Renal cortical epithelial cell (primary cell): ENCODE measurements around the gene PCDHA10. TPM values are rescaled to one million over a fixed set of nuclear protein-coding genes. Genes with fewer than 3 reads are reported as not detected.

Experiments used
- DNase-seq: peaks from one replicate; pipeline ENCODE4 v3.0.0-alpha.2; 2011; ENCODE audit warnings: low read depth
- total RNA-seq: library from RNA; depleted of rRNA; stranded (reverse); fragments of >200 nt; gene quantifications from 2 replicates; pipeline ENCODE4 v1.2.3, GENCODE V29; 2014

PCDHA10 gene
- total RNA-seq, 1 donor from 2014 or later: 12.3 TPM

DNA sequence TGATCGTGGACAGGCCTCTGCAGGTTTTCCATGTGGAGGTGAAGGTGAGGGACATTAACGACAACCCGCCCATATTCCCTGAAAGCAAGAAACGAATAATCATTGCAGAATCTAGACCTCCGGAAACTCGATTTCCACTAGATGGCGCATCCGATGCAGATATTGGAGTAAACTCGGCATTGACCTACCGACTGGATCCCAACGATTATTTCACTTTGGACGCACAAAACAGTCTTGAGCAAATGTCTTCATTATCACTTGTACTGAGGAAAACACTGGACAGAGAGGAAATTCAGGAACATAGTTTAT, 26.8 kb downstream of the PCDHA10 start:
- DNase-seq: no peak

DNA sequence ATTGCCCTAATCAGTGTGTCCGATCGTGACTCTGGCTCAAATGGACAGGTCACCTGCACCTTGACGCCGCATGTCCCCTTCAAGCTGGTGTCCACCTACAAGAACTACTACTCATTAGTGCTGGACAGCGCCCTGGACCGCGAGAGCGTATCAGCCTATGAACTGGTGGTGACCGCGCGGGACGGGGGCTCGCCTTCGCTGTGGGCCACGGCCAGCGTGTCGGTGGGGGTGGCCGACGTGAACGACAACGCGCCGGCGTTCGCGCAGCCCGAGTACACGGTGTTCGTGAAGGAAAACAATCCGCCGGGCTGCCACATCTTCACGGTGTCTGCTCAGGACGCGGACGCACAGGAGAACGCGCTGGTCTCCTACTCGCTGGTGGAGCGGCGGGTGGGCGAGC, 27.7 kb downstream of the PCDHA10 start:
- no peak for DNase-seq

DNA sequence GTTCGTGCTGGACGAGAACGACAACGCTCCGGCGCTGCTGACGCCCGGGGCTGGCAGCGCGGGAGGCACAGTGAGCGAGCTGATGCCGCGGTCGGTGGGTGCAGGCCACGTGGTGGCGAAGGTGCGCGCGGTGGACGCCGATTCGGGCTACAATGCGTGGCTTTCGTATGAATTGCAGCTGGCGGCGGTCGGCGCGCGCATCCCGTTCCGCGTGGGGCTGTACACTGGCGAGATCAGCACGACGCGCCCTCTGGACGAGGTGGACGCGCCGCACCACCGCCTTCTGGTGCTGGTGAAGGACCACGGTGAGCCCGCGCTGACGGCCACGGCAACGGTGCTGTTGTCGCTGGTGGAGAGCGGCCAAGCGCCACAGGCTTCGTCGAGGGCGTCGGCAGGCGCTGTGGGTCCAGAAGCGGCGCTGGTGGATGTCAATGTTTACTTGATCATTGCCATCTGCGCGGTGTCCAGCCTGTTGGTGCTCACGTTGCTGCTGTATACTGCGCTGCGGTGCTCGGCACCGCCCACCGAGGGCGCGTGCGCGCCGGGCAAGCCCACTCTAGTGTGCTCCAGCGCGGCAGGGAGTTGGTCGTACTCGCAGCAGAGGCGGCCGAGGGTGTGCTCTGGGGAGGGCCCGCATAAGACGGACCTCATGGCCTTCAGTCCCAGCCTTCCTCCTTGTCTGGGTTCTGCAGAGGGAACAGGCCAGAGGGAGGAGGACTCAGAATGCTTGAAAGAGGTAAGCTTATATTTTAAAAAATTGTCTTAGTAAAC, 28.4 kb downstream of the PCDHA10 start:
- no peak for DNase-seq

DNA sequence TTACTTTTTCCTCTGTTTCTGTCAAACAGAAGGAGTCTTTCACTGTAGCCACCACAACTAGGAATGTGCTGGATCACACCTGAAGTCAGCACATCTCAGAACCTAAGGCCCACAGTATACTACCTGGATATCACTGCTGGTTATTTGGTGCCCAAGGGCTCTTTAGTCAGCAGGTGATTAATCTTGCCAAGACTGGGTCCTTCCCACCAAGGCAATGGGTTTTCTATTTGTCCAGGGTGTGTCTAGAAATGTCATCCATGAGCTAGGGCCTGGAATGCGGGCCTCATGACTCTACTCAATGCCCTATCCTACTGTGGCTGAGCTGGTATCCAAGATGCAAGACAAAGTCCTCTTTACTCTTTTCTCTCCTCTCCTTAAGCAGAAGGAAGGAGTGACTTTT, 60.6 kb downstream of the PCDHA10 start:
- no peak for DNase-seq

Other genes starting within 250 kb of the PCDHA10 start
- gene CD14, start 222.7 kb upstream of the PCDHA10 start, total RNA-seq: 5.3 TPM in 1 of 2 replicates, not detected in the other
- 10.9 and 18.9 TPM in 2 replicates for gene TMCO6, start 216.4 kb upstream of the PCDHA10 start, total RNA-seq
- gene NDUFA2, start 208.3 kb upstream of the PCDHA10 start, total RNA-seq: 33.0 and 35.6 TPM in 2 replicates
- gene IK, start 208.1 kb upstream of the PCDHA10 start, total RNA-seq: 73.3 and 168 TPM in 2 replicates
- 43.3 and 58.7 TPM in 2 replicates for gene WDR55, start 191.0 kb upstream of the PCDHA10 start, total RNA-seq
- 0.35 and 0.55 TPM in 2 replicates for gene DND1, start 182.3 kb upstream of the PCDHA10 start, total RNA-seq
- 72.2 and 80.2 TPM in 2 replicates for gene HARS1, start 164.5 kb upstream of the PCDHA10 start, total RNA-seq
- gene HARS2, start 164.4 kb upstream of the PCDHA10 start, total RNA-seq: 40.4 and 51.1 TPM in 2 replicates
- 61.0 and 63.1 TPM in 2 replicates for gene ZMAT2, start 155.4 kb upstream of the PCDHA10 start, total RNA-seq
- gene PCDHA1, start 69.8 kb upstream of the PCDHA10 start, total RNA-seq: 0.10 and 0.35 TPM in 2 replicates
- gene PCDHA2, start 61.0 kb upstream of the PCDHA10 start, total RNA-seq: 0.35 TPM in 1 of 2 replicates, not detected in the other
- gene PCDHA3, start 54.8 kb upstream of the PCDHA10 start, total RNA-seq: 0.17 and 1.3 TPM in 2 replicates
- gene PCDHA4, start 48.8 kb upstream of the PCDHA10 start, total RNA-seq: 4.2 and 9.6 TPM in 2 replicates
- 0.94 TPM in 1 of 2 replicates, not detected in the other for gene PCDHA5, start 34.3 kb upstream of the PCDHA10 start, total RNA-seq
- gene PCDHA6, start 27.9 kb upstream of the PCDHA10 start, total RNA-seq: 1.0 and 7.2 TPM in 2 replicates
- gene PCDHA7, start 21.6 kb upstream of the PCDHA10 start, total RNA-seq: 0.87 and 1.4 TPM in 2 replicates
- 1.3 TPM in 1 of 2 replicates, not detected in the other for gene PCDHA8, start 14.7 kb upstream of the PCDHA10 start, total RNA-seq
- gene PCDHA9, start 7.5 kb upstream of the PCDHA10 start, total RNA-seq: 0.99 TPM in 1 of 2 replicates, not detected in the other
- gene PCDHA11, start 13.1 kb downstream of the PCDHA10 start, total RNA-seq: 1.6 and 5.4 TPM in 2 replicates
- gene PCDHA12, start 19.4 kb downstream of the PCDHA10 start, total RNA-seq: 2.4 and 7.8 TPM in 2 replicates
- 0.69 and 2.2 TPM in 2 replicates for gene PCDHA13, start 26.2 kb downstream of the PCDHA10 start, total RNA-seq
- gene PCDHAC1, start 70.4 kb downstream of the PCDHA10 start, total RNA-seq: 0.52 and 2.7 TPM in 2 replicates
- gene PCDHAC2, start 110.6 kb downstream of the PCDHA10 start, total RNA-seq: 1.0 and 1.1 TPM in 2 replicates
- gene PCDHB1, start 195.5 kb downstream of the PCDHA10 start, total RNA-seq: under 0.01 TPM in 1 of 2 replicates, not detected in the other
- gene PCDHB2, start 238.7 kb downstream of the PCDHA10 start, total RNA-seq: 1.6 and 10.1 TPM in 2 replicates
- 0.52 and 2.9 TPM in 2 replicates for gene PCDHB3, start 244.6 kb downstream of the PCDHA10 start, total RNA-seq